PC-3 (cell line): Measurements from ENCODE around the gene UCHL1. TPM values are rescaled to one million over a fixed set of nuclear protein-coding genes. Genes with fewer than 3 reads are reported as not detected.

Experiments
- ATAC-seq: fragments of 200-7000 bp; cut with Tn5 transposase; 2 replicates; pipeline ENCODE4 v1.9.1; 2020; ENCODE audit warnings: mild to moderate bottlenecking, moderate library complexity
- BruUV-seq: library from RNA; stranded (reverse); fragments of 400-500 nt; replicated peaks from 2 replicates; lab custom pipeline; 2021; lab: Mats Ljungman, UMichigan
- CTCF ChIA-PET: fragments of 300-600 bp; sonication (Branson Sonifier 250); formaldehyde crosslinking; loops from one replicate; lab custom pipeline; 2022; ENCODE audit warnings: antibody characterized with exemption; lab: Charles Lee
- POLR2A ChIA-PET: fragments of 300-600 bp; sonication (Branson Sonifier 250); formaldehyde crosslinking; loops from one replicate; lab custom pipeline; 2022; ENCODE audit warnings: antibody characterized with exemption; ENCODE audit not compliant: unreplicated experiment; lab: Charles Lee
- DNase-seq: peaks from one replicate; pipeline ENCODE4 v3.0.0-alpha.2; 2015
- H2AFZ ChIP-seq: fragments of 300-600 bp; sonication (generic); 2 replicates; pipeline ENCODE4 v1.6.0; 2016; ENCODE audit warnings: antibody characterized with exemption, low read length
- H3F3A ChIP-seq: fragments of 300-600 bp; sonication (generic); one replicate; pipeline ENCODE4 v1.6.0; 2017; ENCODE audit warnings: antibody characterized with exemption, low read length, control low read depth, mild to moderate bottlenecking; ENCODE audit not compliant: unreplicated experiment
- H3K27ac ChIP-seq: fragments of 300-600 bp; sonication (generic); 2 replicates; pipeline ENCODE4 v1.5.1; 2016; ENCODE audit warnings: mild to moderate bottlenecking, low read length
- H3K27me3 ChIP-seq: fragments of 300-600 bp; sonication (generic); 2 replicates; pipeline ENCODE4 v1.6.1; 2016; ENCODE audit warnings: low read length, mixed read lengths
- H3K36me3 ChIP-seq: fragments of 300-600 bp; sonication (generic); 2 replicates; pipeline ENCODE4 v1.6.1; 2016; ENCODE audit warnings: low read depth, mixed run types, low read length, mixed read lengths
- H3K4me1 ChIP-seq: fragments of 300-600 bp; sonication (generic); 2 replicates; pipeline ENCODE4 v1.5.1; 2016; ENCODE audit warnings: low read length; ENCODE audit not compliant: insufficient read depth
- H3K4me2 ChIP-seq: fragments of 300-600 bp; sonication (generic); 2 replicates; pipeline ENCODE4 v1.6.0; 2016; ENCODE audit warnings: low read length
- H3K4me3 ChIP-seq: fragments of 300-600 bp; sonication (generic); 2 replicates; pipeline ENCODE4 v1.5.1; 2016; ENCODE audit warnings: mild to moderate bottlenecking, low read length, mixed read lengths
- H3K79me2 ChIP-seq: fragments of 300-600 bp; sonication (generic); 2 replicates; pipeline ENCODE4 v1.6.1; 2017; ENCODE audit warnings: low read length, mixed read lengths
- H3K9ac ChIP-seq: fragments of 300-600 bp; sonication (generic); 2 replicates; pipeline ENCODE4 v1.6.0; 2016; ENCODE audit warnings: mild to moderate bottlenecking, low read length
- H3K9me2 ChIP-seq: fragments of 300-600 bp; sonication (generic); replicated peaks from 2 replicates; pipeline ENCODE4 v1.6.1; 2016; ENCODE audit warnings: mixed run types, low read length, mixed read lengths
- H3K9me3 ChIP-seq: fragments of 300-600 bp; sonication (generic); 2 replicates; pipeline ENCODE4 v1.6.1; 2016; ENCODE audit warnings: low read length, mixed read lengths
- H4K20me1 ChIP-seq: fragments of 300-600 bp; sonication (generic); 2 replicates; pipeline ENCODE4 v1.6.1; 2016; ENCODE audit warnings: low read length, mixed read lengths
- EZH2 ChIP-seq: fragments of 300-600 bp; sonication (generic); IDR thresholded peaks from one replicate; pipeline ENCODE4 v1.6.1; 2017; ENCODE audit warnings: antibody characterized with exemption, mild to moderate bottlenecking, low read length; ENCODE audit not compliant: unreplicated experiment
- EZH2phosphoT487 ChIP-seq: fragments of 300-600 bp; sonication (generic); IDR thresholded peaks from 2 replicates; pipeline ENCODE4 v1.6.1; 2018; ENCODE audit warnings: mild to moderate bottlenecking, antibody characterized with exemption, low read length, borderline replicate concordance
- intact Hi-C: fragments of 100-400 bp; cut with micrococcal nuclease; formaldehyde crosslinking; loops from 2 replicates; pipeline ENCODE4 v1.9.0; 2023
- total RNA-seq: library from RNA; depleted of rRNA; stranded (reverse); fragments of >200 nt; gene quantifications from 2 replicates; pipeline ENCODE4 v1.2.3, GENCODE V29; 2014
- TF ChIP-seq, protein P1 (sequence below): fragments of 300-600 bp; sonication (generic); conservative IDR thresholded peaks from 2 replicates; pipeline ENCODE4 v1.5.1; 2017; ENCODE audit warnings: antibody characterized with exemption, low read depth, mild to moderate bottlenecking, low read length

The UCHL1 gene
- total RNA-seq, 1 experiment from 2014 or later, result 1.8 TPM

DNA sequence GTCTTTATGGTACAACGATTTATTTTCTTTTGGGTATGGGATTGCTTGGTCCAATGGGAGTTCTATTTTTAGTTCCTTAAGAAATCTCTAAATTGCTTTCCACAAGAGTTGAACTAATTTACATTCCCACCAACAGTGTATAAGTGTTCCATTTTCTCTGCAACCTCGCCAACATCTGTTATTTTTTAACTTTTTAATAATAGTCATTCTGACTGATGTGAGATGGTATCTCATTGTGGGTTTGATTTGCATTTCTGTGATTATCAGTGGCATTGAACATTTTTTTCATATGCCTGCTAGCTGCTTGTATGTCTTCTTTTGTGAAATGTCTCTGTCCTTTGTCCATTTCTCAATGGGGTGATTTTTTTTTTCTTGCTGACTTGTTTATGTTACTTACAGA lies 42.8 kb downstream of the UCHL1 start:
- intact Hi-C loops, result no loop called here
- no peaks in the 10 kb centered on the region for H3F3A ChIP-seq
- CTCF ChIA-PET, result no interaction called here

DNA sequence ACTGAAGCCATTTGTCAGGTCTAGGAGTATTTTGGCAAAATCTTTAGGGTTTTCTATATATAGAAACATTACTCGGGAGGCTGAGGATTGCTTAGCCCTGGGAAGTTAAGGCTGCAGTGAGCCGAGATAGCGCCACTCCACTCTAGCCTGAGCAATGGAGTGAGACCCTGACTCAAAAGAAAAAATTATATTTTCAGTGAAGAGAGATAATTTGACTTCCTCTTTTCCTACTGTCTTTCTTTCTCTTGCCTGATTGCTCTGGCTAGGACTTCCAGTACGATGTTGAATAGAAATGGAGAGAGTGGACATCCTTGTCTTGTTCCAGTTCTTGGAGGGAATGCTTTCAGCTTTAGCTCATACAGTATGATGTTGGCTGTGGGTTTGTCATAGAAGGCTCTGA lies 44.4 kb downstream of the UCHL1 start:
- H3K27ac ChIP-seq, result no peak overlapping the region
- H3K79me2 ChIP-seq, result no peaks in the 10 kb centered on the region
- no TSS peak for BruUV-seq
- no peak overlapping the region for H2AFZ ChIP-seq
- H3K36me3 ChIP-seq, result no peaks in the 10 kb centered on the region
- H3K9me2 ChIP-seq, result no peaks in the 10 kb centered on the region
- H4K20me1 ChIP-seq, result no peaks in the 10 kb centered on the region
- no peak overlapping the region for H3K4me2 ChIP-seq
- ATAC-seq, result no peak
- DNase-seq, result no peak
- intact Hi-C loops, result no loop called here
- no peaks in the 10 kb centered on the region for H3F3A ChIP-seq
- TF ChIP-seq, protein P1, sequence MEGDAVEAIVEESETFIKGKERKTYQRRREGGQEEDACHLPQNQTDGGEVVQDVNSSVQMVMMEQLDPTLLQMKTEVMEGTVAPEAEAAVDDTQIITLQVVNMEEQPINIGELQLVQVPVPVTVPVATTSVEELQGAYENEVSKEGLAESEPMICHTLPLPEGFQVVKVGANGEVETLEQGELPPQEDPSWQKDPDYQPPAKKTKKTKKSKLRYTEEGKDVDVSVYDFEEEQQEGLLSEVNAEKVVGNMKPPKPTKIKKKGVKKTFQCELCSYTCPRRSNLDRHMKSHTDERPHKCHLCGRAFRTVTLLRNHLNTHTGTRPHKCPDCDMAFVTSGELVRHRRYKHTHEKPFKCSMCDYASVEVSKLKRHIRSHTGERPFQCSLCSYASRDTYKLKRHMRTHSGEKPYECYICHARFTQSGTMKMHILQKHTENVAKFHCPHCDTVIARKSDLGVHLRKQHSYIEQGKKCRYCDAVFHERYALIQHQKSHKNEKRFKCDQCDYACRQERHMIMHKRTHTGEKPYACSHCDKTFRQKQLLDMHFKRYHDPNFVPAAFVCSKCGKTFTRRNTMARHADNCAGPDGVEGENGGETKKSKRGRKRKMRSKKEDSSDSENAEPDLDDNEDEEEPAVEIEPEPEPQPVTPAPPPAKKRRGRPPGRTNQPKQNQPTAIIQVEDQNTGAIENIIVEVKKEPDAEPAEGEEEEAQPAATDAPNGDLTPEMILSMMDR, result no peak
- TF ChIP-seq EZH2 (no peak), EZH2phosphoT487 (no peak)
- ChIA-PET CTCF (no interaction called here), POLR2A (no interaction called here)
- no peaks in the 10 kb centered on the region for H3K27me3 ChIP-seq
- no peaks in the 10 kb centered on the region for H3K9me3 ChIP-seq
- H3K4me3 ChIP-seq, result no peak overlapping the region
- no peak overlapping the region for H3K9ac ChIP-seq
- no peaks in the 10 kb centered on the region for H3K4me1 ChIP-seq

More for the DNA sequence above, 42.8 kb downstream of the UCHL1 start:
- no TSS peak for BruUV-seq
- H3K36me3 ChIP-seq, result no peaks in the 10 kb centered on the region
- H3K9me3 ChIP-seq, result no peaks in the 10 kb centered on the region
- H3K27me3 ChIP-seq, result no peaks in the 10 kb centered on the region
- no peak overlapping the region for H3K9ac ChIP-seq
- H2AFZ ChIP-seq, result no peak overlapping the region
- H3K4me3 ChIP-seq, result no peak overlapping the region
- H3K27ac ChIP-seq, result no peak overlapping the region
- H3K4me2 ChIP-seq, result no peak overlapping the region
- no peaks in the 10 kb centered on the region for H3K9me2 ChIP-seq
- TF ChIP-seq, protein P1, result no peak
- TF ChIP-seq EZH2phosphoT487 (no peak), EZH2 (no peak)
- H3K4me1 ChIP-seq, result no peaks in the 10 kb centered on the region
- POLR2A ChIA-PET, result no interaction called here
- ATAC-seq (no peak), DNase-seq (no peak)
- H3K79me2 ChIP-seq, result no peaks in the 10 kb centered on the region
- H4K20me1 ChIP-seq, result no peaks in the 10 kb centered on the region

DNA sequence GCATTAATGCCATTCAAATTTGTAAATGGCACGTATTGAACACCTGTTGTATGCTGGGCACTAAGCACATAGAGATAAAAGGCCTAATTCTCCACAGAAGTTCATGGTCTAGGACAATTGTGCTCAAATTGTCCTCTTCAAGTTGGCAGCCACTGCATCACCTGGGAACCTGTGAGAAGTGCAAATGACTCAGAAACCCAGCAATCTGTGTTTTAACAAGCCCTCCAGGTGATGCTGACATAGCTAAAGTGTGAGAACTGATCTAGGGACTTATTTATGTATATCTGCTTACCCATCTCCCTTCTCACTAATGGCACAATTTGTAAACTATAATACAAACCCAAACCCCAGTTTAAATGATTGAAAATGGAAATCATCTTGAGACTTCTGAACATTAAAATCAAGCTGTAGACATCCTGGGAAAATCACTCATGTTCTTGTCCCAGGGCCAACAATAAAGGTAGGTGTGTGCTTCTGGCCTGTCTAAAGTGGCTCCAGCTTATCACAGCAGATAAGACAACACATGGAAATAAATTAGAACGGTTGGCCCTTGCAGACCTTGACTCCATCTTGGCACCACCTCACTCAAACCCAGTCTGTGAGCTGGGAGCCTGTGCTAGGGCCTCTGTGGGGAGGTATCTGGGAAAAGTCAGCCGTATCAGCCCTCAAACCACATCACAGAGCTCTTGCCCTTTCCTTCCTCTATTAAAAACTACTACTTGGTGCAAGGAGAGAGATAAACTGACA lies 46.8 kb downstream of the UCHL1 start:
- TF ChIP-seq EZH2, result no peak
- TF ChIP-seq, protein P1, result no peak
- no peak for TF ChIP-seq EZH2phosphoT487
- H3K4me3 ChIP-seq, result no peak overlapping the region
- CTCF ChIA-PET, result no interaction called here
- intact Hi-C loops, result no loop called here
- H3K9ac ChIP-seq, result no peak overlapping the region
- no peaks in the 10 kb centered on the region for H3F3A ChIP-seq
- POLR2A ChIA-PET, result no interaction called here
- no peak overlapping the region for H3K4me2 ChIP-seq
- H3K27ac ChIP-seq, result no peak overlapping the region
- no TSS peak for BruUV-seq
- no peaks in the 10 kb centered on the region for H3K9me2 ChIP-seq
- H3K27me3 ChIP-seq, result no peaks in the 10 kb centered on the region
- H3K36me3 ChIP-seq, result no peaks in the 10 kb centered on the region
- no peak overlapping the region for H2AFZ ChIP-seq
- ATAC-seq, result no peak
- H4K20me1 ChIP-seq, result no peaks in the 10 kb centered on the region
- H3K9me3 ChIP-seq, result no peaks in the 10 kb centered on the region
- DNase-seq, result no peak
- H3K4me1 ChIP-seq, result no peaks in the 10 kb centered on the region
- H3K79me2 ChIP-seq, result no peaks in the 10 kb centered on the region
